Fibroblast of skin of right quadriceps (primary cell): ENCODE data around the gene RIPOR3.

Source experiments
- DNase-seq: peaks from one replicate; pipeline ENCODE4 v3.0.0-alpha.2; 2013

Gene RIPOR3

DNA sequence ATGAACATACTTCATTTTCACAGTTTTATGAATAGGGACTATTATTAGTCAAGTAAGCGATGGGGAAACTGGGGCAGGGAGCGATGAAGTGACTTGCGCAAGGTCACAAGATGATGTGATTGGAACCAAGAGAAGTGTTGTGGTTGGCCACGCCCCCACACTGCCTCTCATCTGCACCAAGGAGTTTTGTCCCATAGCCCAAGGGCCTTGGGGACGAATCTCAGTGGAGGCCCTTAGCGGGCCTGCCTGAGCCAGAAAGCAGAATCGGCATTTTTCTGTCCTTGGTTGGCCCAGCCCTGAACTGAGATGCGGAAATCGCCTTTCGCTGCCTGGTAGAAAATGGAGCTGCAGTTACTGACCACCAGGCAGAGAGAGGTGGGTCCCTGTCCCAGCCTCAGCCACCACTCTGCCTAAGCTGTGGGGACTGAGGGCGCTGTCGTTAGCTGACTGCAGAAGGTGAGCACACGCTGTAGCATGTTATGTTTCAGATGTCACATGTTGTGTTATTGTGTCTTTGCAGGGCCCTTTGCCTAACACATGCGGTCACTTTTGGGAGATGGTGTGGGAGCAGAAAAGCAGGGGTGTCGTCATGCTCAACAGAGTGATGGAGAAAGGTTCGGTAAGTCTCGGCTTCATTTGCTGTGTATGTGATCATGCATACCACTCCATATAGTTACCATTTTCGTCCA lies 123.3 kb downstream of the RIPOR3 start:
- no peak for DNase-seq

DNA sequence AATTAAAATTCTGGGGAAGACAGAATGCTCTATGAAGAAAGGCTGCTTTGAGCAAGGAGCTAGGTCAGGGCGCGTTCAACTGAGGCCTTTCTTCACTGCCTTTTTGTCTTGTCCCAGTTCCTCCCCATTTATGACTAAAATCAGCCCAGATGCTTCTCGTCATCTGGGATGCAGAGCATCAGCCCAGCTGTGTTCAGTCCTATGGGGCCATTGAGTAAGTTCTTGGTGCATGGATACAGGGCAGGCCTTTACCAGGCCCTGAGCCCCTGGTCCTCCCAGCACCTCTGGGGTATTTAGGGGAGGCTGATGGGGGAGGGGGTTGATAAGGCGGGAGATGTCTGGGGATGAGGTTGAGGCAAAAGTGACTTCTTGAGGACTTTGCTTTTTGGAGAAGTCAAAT lies 125.5 kb downstream of the RIPOR3 start:
- no peak for DNase-seq

DNA sequence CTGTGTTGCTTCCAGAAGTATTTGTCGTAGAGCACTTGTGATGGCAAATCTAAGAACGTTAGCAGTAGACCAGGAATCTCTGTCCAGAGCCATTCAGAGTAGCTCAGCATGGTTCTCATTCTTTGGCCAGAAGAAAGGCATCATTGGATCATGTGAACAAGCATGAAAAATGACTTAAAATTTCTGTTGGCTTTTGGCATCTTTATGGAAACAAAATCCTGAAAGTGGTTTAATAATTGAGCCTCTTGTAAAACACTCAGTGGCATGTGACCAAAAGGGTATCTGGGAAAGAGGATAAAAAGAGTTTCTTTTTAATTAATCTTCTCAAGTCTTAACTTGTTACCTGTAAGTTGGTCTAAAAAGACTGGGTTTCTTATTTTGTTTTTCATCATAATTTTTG lies 126.0 kb downstream of the RIPOR3 start:
- DNase-seq: no peak

DNA sequence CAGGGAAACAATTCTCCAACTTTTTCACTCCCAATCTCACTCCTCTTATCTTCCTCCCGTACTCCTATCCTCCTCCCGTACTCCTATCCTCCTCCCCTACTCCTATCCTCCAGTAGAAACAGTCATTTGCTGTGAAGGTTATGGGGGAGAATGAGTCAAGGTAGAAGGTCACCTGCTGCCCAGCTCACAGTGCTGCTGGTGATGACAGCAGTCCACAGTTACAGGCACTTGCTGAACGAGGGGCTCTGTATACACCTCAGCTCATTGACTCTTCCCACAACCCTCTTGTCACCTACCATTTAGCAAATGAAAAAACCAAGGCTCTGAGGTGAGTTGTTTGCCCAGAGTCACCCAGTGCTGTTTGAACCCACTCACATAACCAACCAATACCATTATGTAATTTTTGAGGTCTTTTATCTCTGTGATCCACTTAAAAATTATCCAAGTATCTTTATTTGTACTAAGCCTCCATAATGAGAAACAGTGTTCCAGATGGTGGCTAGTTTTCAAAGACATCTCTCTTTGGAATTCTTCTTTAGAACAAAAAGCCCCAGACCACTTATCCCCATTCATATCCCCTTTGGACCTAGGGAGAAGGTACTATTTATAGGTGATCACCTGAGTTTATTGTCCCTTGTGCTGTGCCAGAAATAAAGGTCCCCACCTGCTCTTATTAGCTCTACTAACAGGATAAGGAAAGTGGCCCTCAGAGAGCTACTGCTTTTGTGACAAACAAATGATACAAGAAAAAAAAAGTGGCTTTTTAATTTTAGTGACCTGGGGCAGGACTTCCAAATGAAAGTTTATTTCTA lies 128.0 kb downstream of the RIPOR3 start:
- no peak for DNase-seq

DNA sequence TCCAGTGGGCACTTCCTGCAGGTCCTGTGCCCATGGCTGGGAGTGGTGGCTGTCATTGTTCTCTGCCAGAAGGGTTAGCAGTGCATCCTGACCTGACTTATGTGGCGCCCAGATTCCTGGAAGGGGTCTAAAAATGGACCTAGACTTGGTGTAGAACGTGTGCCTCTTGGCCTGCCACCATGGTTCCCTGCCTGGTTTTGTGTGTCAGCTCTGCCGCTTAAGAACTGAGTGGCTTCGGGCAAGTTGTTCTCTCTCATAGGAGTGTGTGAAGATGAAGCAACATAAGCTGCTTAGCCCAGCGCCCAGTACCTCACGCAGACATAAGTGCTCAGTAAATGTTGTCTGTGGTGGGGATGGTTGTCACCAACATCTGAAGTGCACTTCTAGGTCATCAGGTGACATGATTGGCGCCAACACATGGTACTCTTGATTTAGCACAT lies 129.1 kb downstream of the RIPOR3 start:
- no peak for DNase-seq

DNA sequence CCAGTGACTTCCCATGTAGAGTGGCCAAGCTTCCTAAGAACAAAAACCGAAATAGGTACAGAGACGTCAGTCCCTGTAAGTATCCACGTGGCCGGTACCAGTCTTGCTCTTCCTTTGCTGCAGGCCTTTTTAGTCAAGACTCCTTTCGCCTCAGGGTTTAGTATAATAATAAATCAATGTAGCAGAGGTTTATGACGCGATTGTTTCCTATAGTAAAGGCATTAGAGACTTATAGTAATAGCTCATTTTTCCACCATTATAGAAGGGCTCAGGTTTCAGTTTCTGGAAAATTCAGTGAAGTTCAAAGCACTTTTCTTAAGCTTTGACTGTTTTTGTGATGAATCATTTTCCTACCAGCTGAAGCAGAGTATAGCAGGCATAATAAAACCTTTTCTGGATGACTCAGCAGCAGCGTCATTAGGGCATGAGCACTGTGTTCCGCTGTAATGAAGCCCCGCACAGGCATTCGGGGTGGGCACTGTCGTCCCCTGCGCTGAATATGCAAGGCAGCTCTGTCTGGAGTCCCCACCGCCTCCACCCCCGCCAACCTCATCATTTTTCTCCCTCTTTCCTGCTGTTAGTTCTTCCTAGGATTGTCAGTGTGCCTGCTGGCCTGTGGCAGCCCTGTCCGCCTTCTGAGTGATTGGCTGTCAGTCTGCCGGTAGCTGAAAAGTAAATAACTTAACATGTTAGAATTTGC lies 129.8 kb downstream of the RIPOR3 start:
- DNase-seq: peak; percentile 98

DNA sequence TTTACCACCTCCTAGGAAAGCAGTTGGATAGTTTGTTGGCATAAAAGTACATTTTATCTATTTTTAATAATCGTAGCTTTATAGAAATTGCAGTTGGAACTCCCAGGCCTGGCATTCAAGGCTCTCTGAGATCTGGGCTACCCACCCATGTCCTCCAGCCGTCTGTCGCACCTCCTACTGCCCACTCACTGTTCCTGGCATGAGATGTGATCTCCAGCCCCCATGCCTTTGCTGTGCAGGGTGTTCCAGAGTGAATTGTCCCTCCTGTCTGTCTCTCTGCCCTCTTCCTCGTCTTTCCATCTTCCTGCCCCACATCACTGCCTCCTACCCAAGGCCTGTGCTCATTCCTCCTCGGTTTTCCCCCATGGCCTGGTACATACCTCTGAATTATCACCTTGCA lies 130.5 kb downstream of the RIPOR3 start:
- no peak for DNase-seq

DNA sequence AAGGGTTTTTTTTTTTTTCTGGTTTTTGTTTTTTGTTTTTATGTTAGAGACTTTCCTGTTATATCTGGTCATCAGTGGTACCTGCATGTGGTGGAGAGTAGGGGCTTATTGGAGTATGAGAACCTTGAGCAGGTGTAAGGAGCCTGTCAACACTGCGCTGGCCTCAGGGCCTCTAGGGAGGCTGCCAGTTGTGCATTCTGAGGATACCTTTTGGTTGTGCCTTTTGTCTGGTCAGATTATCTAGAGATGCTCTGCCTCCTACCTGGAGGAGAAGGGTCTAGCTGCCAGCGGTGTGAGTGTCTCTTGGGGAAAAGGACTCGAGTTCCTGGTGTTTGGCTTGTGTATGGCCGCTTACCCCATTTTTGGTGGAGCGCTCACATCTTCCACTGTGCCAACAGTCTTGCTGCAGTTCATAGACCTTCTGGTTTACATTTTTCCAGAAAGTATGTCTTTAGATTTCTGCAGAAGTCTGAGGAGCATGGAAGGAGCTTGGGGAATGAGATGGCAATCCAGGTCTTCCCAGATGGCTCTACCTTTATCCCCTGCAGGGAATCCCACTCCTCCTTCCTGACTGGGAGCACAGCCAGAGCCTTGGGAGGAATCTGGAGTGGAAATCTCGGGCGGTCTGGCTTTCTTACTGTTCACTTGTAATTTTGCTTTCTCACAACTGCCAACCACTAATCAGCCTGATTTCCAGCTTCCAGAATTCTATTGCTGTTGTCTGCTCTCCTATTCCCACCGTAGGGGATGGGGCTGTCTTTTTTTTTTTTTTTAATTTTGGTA lies 131.3 kb downstream of the RIPOR3 start:
- DNase-seq: no peak

DNA sequence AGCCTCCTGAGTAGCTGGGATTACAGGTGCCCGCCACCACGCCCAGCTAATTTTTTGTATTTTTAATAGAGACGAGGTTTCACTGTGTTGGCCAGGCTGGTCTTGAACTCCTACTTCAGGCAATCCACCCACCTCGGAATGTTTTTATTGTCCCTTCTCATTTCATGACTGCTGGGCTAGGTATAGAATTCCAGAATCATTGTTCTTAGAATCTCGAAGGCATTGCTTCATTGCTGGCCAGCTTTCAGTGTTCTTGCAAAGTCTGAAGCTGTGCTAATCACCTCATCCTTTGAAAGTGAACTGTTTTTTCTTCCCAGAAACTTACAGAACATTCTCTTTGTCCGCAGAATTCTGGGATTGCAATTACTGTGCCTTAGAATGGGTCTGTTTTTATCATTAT lies 132.2 kb downstream of the RIPOR3 start:
- no peak for DNase-seq

DNA sequence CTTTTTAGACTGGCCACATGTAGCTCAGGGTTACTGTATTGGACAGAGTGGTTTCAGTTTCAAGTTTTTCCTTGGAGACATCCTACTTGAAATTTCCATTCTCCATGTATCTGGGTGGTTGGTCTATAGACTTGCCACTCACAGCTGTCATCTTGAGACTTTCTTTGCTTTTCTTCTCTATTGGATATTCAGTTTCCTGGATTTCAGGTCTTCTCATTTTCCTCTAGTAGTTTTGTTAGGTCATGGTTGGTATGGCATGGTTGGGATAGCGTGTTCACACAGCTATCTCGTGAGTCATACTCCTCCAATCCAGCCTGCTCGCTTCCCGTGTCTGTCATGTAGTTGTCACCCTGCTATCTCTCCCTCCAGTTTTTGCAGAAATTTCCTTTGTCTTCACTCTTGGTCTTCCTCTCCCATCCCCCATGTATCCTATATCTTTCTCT lies 132.8 kb downstream of the RIPOR3 start:
- peak; percentile 79 for DNase-seq

DNA sequence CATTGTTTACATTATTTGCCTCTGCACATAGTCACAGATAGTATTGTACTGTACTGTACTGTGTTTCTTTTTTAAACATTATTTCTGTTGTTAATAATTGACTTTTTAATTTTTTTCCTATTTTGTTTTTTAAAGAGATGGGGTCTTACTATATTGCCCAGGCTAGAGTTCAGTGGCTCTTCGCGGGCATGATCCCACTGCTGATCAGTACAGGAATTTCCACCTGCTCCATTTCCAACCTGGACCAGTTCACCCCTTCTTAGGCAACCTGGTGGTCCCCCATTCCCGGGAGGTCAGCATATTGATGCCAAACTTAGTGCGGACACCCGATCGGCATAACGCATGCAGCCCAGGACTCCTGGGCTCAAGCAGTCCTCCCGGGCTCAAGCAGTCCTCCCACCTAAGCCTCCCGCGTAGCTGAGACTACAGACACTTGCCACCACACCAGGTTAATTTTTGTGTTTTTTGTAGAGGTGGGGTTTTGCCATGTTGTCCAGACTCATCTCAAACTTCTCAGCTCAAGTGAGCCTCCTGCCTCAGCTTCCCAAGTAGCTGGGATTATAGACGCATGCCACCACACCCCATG lies 133.7 kb downstream of the RIPOR3 start:
- no peak for DNase-seq

DNA sequence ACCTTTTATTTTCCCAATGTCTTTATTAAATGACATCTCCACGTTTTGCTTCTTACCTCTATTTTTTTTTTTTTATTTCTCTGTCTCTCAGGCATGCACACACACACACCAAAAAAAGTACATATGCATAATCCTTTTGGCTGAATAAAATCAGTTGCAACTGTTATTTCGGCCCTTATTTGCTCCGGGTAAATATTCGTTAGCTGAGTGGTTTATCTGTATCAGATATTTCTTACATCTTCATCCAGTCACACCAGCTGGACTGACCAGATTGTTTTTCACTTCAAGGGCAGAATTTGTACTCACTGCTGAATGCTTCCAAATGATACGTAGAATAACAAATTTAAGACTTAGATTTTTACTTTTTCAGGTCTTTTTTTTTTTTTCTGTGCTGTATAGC lies 135.7 kb downstream of the RIPOR3 start:
- no peak for DNase-seq

DNA sequence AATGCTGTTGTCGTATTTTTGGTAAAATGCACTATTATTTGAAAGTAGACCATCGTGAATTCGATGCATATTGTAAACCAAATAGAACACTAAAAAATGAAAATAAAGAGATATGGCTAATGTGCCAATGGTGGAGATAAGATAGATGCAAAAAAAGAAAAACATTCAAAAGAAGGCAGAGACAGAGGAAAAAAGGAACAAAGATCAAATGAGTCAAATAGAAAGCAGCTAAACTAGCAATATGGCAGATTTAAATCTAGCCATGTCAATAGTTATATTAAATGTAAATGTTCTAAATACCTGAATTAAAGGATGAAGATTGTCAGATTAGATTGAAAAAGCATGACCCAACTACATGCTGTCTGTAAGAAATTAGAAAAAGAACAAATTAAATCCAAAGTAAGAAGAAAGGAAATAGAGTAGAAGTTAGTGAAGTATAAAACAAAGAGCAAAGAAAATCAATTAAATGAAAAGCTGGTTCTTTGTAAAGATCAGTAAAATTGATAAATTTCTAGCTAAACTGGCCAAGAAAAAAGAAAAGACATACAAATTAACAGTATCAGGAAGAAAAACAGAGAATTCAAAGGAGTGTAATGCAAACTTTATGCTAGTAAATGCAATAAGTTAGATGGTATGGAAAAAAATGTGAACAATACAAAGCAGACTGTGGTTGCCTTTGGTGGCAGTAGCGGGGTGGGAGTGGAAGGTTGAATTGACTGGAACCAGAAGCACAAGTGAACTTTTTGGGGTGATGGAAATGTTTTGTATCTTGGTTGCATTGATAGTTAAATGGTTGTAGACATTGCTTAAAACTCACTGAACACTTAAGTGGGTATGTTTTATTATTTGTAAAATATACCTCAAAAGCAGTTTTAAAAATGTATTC lies 136.4 kb downstream of the RIPOR3 start:
- no peak for DNase-seq

DNA sequence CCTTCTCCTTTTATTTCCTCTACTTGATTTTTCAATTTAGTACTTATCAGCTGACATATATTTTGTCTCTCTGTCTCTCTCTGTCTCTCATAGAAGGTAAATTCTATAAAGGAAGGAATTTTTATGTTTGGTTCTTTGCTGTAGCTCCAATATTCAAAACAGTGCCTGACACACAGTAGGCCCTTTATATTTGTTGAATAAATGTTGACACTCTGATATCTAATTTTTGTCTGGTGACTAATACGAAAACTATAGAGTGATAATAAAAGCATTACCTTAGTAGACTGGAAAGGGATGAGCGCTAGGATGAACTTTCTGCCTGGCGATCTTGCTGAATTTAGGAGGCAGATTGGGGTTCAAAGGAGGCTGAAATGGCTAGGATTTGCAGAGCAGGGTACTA lies 138.4 kb downstream of the RIPOR3 start:
- no peak for DNase-seq

DNA sequence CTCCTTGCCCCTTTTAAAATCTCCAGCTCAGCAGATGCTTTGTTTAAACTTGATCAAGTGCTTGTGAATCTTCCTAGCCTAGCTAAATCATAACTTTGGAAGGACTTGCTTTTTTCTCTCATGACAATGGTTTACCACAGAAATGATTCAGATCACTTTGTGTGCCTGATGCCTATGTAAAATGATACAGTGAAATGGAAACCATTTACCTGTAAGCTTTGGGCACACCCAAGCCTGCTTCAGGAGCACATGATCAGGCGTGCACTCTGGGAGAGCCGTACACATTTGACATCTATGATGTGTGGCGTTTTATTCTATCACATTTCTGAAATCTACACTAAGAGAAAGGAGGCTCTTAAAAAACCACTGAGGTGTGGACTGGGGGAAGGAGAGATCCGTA lies 140.1 kb downstream of the RIPOR3 start:
- no peak for DNase-seq

DNA sequence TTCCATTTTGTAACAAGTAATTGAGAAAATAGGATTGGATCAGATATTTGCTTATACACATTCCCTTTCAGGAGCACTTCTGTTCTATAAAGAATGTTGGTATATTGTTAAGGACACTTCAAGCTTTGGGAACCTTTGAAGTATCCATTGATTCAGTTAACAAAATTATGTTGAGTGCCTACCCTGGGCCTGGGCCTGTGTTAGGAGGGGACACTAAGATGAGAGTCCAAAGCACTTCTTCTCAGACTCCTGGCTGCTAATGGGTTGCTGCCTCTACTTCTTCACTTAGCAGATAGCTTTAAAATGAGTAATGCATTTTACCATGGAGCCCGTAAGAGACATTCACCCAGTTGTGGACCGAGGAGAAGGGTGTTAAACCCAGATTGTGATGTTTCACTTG lies 140.8 kb downstream of the RIPOR3 start:
- DNase-seq: no peak

DNA sequence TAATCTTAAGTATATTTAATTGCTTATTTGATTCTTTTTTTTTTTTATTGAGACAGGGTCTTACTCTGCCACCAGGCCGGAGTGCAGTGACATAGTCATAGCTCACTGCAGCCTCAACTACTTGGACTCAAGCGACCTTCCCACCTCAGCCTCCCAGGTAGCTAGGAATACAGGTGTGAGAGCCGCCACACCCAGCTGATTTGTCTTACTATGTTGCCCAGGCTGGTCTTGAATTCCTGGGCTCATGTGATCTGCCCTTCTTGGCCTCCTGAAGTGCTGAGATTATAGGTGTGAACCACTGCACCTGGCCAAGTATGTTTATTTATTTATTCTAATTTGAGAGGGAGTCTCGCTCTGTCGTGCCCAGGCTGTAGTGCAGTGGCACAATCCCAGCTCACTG lies 142.9 kb downstream of the RIPOR3 start:
- DNase-seq: no peak

DNA sequence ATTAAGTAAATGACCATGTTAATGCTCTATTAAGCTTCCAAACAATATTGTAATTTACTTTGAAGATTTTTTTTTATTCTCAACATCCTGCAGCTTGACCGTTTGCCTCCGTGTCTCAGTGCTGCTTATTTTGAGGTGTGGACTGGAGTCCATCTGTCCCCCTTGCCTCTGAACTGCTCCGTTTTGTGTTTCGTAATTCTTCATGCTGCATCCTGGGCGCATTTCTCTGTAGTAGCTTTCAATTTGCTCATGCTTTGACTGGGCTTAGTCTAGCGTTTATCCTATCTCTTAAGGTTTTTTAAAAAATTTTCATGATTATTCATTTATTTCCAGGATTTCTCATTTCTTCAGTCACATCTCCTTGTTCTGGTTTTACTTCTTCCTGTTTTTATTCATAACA lies 143.4 kb downstream of the RIPOR3 start:
- DNase-seq: no peak

DNA sequence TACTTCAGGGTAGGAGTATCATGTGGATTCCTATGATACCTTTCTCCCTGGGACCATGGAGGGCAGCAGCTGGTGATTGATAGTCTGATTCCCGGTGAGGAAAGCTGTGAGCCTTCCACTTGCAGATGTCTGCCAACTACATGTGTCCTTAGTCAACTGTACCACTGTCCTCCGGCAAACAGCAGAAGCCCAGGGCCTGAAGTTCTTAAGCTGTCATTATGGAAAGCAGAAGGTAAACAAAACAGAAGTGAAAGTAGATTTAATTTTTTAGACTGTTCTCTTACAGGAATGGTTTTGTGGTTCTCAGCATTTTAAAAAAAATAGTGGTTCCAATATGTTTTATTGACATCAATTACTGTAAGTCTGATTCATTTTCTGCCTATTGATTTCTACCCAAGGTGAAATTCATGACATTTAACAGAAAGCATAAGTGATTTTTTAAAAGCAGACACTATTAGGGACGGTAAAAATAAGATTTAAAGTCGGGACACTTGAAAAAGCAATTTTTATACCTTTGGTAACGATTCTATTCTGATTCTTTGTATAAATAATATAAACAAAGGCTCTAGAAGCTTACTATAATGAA lies 144.5 kb downstream of the RIPOR3 start:
- DNase-seq: no peak

DNA sequence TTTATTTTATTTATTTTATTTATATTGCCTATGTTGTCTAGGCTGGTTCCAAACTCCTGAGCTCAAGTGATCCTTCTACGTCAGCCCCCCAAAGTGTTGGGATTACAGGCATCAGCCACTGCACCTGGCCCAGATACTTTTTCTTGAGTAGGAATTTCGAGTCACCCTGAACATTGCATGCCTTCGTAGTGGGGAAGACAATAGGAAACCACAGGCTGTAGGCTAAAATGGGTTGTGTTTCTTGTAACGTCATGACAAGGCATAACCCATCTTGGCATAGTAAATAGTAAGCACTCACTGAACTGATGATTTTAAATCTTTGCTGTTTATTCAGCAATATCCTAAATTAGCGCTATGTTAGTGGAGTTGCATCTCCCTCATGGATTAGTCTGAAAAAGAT lies 146.2 kb downstream of the RIPOR3 start:
- DNase-seq: no peak

DNA sequence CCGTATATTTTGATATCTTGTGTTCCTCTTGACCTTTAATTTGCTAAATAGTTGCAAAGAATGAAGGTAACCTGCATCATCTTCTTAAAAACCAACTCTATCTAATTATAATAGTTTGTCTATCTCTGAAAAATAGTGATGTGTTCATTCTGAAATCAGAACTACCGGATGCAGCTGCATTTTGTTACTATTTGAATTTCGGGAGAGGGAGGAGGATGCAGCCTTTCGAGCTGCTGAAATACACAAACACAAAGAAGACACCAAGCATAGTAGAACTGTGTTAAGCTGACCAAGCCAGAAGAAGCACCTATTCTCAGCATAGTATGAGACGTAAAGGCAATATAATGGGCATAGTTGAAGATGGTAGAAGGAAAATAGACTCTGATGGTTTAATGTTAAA lies 148.0 kb downstream of the RIPOR3 start:
- DNase-seq: no peak
